HT1080 (cell line): Measurements from ENCODE around the gene TRIM44. TPM values are rescaled to one million over a fixed set of nuclear protein-coding genes. Genes with fewer than 3 reads are reported as not detected.

Source experiments
- DNase-seq: peaks from one replicate; pipeline ENCODE4 v3.0.0-alpha.2; 2015; ENCODE audit warnings: low read depth
- polyA plus RNA-seq, 2 experiments: library from polyadenylated mRNA; depleted of rRNA; stranded (reverse); fragments of >200 nt; gene quantifications; 2 replicates each; pipeline ENCODE4 v1.2.3, GENCODE V29; 2015
- total RNA-seq: library from RNA; depleted of rRNA; stranded (reverse); fragments of >200 nt; shearing (Covaris generic); gene quantifications from 2 replicates; pipeline ENCODE4 v1.2.3, GENCODE V29; 2014; rRNA removed

TRIM44 gene, protein sequence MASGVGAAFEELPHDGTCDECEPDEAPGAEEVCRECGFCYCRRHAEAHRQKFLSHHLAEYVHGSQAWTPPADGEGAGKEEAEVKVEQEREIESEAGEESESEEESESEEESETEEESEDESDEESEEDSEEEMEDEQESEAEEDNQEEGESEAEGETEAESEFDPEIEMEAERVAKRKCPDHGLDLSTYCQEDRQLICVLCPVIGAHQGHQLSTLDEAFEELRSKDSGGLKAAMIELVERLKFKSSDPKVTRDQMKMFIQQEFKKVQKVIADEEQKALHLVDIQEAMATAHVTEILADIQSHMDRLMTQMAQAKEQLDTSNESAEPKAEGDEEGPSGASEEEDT
- 32.7 and 47.0 TPM in 2 replicates for total RNA-seq
- polyA plus RNA-seq (2015; cell fraction: cytosol; rRNA removed), result 12.9 and 16.9 TPM in 2 replicates
- 15.3 and 19.4 TPM in 2 replicates for polyA plus RNA-seq (2015; cell fraction: nucleus; rRNA removed)

DNA sequence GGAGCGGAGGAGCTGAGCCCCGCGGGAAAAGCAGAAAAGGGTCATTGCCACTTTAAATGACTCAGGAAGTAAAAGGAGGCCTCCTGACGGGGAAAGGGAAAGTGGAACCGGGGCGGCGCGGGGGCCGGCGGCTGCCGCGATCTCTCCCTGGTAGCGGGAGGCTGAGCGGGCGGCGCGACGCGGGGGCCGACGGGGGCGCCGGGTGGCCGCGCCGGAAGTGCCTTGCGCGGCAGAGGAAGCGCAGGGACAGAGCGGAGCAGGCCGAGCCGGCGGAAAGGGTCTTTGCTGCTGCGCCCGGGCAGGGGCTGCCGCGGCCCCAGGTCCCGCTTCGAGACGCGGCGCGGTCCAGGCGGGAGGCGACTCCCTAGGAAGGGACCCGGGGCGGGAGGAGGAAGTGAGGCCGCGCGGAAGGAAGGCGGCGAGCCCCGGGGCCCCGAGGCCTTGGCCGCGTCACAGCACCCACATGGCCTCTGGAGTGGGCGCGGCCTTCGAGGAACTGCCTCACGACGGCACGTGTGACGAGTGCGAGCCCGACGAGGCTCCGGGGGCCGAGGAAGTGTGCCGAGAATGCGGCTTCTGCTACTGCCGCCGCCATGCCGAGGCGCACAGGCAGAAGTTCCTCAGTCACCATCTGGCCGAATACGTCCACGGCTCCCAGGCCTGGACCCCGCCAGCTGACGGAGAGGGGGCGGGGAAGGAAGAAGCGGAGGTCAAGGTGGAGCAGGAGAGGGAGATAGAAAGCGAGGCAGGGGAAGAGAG lies at the start of gene TRIM44:
Gene TRIM44 (plus strand): TSS at position 127 of the 759 bp plus-strand sequence. CDS start 337 bp downstream, at position 464.
- peak; percentile 81 for DNase-seq

DNA sequence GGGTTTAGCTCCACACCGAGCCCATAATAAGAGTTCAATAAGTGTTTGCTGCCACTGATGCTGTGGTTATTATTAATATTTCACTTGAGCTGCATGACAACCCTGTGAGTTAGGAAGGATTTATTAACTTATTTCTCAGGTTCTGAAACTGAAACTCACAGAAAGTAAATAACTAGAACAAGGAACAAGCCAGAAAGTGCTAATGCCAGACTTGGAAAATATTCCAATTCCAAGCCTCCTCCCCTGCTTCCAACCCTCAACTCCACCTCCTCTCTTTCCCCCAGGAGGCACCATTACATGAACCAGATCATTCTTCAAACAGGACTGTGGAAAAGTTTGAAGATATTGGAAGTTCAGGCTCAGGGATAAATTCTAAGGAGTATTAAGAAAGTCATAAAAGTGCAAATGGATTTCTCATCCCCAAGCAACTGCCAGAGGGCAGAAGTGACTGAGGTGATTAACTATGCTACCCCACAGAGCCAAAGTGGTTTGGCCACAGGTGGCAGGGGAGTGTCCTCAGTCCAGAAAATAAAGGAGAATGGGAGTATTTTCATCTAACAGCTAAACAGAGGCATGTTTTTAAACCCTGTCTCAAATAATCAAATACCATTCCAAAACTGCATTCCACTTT lies 47.5 kb upstream of the TRIM44 start:
- no peak for DNase-seq

DNA sequence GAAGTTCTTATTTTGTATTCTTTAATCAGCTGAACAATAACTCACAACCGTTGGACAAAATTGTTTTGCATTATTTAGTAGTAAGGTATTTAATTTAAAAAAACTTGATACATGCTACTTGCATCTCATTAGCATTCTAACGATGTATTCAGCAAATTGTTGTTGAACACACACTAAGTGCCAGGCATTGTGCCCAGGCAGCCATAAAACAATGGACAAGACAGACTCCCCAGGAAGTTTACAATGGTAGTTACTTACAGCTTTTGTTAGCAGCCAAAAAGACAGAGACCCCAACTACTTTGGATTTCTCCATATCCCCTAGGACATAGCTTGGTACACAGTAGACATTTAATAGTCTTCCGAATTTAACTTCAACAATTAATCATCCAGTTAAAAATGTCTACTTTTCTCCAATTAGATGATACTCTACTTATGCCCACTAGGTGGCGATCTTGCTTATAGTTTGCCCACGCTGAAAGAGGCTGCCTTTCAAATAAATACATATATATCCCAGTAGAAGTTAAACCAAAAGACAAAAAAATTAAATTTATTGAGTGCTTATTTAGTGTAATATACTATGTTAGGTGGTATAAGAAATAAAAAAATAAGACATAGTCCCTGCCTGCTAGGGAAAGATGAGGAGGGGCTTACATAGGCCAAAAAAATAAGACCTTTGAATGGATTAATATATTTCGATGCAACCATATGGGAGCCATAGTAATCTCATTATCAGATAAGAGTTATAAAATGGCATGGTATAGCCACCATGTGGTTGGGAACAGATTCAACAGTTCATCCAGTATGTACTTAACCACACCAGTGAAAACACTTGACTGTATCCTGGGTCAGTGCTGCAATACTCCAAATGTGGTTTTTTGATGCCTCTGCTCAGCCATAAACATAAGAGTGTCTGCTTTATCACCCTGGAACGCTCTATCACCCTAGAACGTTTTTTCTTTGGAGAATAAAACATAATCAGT lies 46.4 kb upstream of the TRIM44 start:
- peak; percentile 50 for DNase-seq

DNA sequence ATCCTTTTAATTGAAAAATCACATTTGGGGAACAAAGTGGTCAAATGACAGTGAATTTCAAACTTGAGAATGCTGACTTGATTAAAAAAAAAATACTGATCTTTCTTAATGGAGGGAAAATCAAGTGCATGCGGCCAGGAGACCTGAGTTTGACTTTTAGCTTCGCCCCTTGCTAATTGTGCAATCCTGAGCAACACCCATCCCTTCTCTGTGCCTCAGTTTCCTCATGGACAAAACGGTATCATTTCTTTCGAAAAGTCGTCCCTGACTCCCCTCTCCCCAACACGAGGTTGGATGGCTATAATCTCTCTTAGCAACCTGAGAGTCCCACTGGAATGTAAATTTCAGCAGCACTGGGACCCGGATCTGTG lies 45.3 kb upstream of the TRIM44 start:
- DNase-seq, result no peak

DNA sequence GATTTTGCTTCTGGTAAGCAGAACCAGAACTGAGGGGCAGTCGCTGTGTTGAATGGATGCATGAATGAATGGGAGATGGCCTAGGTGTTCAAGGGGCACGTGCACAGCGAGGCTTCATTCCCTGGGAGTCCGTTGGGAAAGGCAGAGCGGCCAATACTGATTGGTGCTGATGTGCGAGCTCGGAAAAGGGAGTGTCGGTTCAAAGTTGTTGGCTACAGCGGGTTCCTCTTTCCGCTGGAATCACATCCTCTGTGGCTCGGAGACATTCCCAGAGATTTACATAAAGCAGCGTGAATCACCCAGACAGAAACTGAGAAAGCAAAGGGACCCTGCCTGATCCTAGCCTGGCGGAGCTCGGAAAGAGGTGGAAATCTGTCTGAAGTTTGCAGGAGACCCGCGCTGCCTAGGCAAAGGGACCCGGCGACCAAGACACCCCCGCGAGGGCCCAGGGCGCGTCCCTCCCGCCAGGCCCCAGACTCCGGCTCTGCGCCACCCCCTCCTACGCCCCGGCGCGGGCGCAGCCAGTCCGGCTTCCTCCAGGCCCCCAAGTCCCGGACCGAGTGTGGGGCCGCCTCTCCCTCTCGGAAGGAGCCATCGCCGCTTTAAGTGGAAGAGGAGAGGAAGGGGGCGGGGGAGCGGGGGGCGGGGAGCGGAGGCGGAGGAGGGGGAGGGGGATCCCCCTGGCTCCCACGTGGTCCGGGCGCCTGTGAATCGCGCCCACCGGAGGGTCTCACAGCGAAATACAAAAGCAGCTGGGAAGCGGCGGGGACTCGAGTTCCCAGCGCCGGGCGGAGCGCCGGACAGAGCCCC lies 44.7 kb upstream of the TRIM44 start, which contains the start of gene FJX1:
Gene FJX1 (plus strand): TSS at position 774 of the 810 bp plus-strand sequence. CDS start 177 bp downstream, outside the sequence.
- DNase-seq, result peak; percentile 88

DNA sequence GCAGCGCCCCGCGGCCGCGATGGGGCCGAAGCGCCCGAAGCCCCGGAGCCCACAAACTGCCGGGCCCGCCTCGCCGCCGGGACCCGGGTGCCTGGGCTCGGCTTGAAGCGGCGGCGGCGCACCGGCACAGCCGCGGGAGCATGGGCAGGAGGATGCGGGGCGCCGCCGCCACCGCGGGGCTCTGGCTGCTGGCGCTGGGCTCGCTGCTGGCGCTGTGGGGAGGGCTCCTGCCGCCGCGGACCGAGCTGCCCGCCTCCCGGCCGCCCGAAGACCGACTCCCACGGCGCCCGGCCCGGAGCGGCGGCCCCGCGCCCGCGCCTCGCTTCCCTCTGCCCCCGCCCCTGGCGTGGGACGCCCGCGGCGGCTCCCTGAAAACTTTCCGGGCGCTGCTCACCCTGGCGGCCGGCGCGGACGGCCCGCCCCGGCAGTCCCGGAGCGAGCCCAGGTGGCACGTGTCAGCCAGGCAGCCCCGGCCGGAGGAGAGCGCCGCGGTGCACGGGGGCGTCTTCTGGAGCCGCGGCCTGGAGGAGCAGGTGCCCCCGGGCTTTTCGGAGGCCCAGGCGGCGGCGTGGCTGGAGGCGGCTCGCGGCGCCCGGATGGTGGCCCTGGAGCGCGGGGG lies 44.0 kb upstream of the TRIM44 start:
- DNase-seq, result no peak

DNA sequence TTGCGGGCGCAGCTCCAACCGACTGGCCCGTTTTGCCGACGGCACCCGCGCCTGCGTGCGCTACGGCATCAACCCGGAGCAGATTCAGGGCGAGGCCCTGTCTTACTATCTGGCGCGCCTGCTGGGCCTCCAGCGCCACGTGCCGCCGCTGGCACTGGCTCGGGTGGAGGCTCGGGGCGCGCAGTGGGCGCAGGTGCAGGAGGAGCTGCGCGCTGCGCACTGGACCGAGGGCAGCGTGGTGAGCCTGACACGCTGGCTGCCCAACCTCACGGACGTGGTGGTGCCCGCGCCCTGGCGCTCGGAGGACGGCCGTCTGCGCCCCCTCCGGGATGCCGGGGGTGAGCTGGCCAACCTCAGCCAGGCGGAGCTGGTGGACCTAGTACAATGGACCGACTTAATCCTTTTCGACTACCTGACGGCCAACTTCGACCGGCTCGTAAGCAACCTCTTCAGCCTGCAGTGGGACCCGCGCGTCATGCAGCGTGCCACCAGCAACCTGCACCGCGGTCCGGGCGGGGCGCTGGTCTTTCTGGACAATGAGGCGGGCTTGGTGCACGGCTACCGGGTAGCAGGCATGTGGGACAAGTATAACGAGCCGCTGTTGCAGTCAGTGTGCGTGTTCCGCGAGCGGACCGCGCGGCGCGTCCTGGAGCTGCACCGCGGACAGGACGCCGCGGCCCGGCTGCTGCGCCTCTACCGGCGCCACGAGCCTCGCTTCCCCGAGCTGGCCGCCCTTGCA lies 43.3 kb upstream of the TRIM44 start:
- no peak for DNase-seq

DNA sequence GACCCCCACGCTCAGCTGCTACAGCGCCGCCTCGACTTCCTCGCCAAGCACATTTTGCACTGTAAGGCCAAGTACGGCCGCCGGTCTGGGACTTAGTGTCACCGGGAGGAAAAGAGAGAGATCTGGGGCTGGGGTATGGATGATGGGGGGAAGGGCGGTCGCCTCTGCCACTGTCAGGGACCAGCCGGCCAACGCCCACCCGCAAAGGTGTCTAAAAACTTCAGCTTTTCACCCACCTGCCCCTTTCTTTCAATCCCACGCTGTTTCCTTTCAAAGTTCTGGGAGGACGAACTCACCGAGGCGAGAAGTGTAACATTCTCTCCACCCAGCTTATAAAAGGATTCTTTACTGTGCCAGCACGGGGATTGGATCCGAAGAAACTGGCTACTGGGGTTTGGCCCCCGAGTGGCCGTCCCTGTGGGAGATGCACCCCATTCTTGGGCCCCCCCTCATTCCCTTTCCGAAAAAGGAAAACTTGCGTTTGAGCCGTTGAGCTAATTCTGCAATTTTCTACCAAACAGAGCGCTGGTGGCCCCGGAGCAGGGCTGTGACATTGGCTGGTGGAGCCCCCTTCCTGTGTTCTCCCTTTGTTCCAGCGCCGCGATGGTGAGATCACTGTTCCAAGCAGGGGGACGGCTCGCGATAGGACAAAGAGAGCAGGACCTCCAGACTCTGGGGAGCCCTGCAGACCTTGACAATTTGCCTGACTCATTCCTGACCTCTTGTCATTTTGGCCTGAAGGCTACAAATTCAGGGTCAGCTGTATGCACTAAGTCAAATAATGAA lies 42.5 kb upstream of the TRIM44 start:
- DNase-seq, result no peak

DNA sequence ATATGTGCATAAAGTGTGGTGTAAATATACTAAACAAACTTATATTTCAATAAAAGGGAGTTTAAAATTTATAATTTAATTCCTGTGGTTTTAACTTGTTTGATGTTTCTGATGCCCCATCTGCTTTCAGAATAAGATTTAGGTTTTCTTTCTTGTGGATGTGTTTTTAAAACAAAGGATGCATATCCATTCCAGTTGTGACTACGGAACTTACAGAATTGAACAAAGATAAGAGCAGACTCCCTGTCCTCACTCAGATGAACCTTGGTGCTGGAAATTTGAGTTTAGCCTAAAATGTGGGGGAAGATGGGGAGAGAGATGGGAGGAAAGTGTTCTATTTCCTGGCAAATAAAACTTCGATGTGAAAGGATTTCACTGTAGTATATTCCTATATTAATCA lies 41.8 kb upstream of the TRIM44 start:
- DNase-seq, result no peak

DNA sequence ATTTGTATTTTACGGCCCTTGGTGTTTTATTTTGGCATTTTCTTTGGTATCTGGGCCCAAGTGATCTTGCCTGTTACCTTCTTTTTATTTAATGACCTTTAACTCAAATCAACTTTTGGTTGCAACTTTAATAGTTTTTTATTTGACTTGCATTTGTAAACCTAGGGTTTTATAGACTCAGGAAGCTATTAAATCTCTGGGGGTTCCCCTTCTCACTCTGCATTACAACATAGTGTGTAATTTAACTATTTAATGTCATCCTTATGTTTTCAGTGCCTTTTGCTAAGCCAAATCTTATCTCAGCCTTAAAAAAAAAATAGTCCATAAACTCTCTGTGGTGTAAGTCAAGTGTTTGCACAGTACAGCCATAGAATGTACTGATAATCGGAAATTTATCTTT lies 41.0 kb upstream of the TRIM44 start:
- no peak for DNase-seq

DNA sequence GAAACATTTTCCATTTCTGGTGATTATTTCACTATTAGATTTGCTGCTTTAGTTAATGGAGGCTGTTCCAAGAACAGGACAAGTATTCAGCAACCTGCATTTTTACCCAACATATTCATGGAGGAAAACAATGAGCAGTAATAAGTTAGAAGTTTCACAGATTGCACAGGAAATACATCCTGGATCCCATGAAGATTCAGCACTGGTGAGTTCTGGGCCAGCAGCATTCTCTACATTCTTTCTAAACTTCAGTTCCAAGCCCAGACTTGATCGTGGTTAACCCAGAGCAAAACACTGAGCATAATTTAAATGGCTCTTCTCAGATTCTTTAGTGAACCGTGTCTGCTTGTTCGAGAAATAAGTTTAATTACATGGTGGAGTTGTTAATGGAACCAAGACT lies 40.5 kb upstream of the TRIM44 start:
- DNase-seq, result peak; percentile 69

DNA sequence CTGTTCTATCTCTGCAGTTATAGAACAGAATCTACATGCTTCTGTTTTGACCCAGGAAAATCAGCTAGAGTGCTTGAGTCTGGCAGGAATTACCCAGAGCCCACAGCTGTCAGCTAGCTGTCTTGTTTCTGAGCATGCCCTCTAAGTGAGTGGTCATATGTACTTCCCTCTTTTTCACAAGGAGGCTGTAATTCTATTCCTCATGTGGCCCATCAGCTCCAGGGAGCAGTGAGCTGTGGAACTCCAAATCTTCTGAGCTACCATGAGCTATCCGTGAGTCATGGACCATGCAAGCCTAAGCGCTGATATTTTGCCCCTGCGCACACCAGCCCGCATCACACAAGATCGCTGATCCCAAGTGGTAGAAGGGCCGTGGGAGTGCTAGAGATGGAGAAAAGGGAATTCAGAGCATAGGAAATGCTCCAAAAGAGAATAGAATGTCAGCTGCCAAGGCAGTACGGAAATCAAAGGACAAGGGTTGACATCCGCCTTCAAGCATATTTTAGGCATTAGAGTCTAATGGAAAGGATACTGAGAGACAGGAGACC lies 38.9 kb upstream of the TRIM44 start:
- peak; percentile 51 for DNase-seq

DNA sequence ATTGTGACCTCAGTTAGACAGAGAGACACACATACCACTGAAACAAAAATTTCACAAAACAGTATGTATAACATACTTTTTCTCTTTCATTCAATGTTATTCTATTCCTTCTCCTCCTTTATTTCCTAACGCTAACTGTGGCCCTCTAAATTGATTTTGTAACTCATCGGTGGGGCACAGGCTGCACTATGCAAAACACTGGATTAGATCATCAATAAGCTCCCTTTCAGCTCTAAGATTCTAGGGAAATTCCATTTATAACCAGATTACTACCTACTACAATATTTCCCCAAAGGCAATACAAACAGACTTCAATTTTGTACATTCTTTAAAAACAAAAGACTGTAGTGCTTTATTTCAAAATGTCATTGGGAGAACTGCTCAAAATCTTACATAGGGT lies 38.3 kb upstream of the TRIM44 start:
- no peak for DNase-seq

DNA sequence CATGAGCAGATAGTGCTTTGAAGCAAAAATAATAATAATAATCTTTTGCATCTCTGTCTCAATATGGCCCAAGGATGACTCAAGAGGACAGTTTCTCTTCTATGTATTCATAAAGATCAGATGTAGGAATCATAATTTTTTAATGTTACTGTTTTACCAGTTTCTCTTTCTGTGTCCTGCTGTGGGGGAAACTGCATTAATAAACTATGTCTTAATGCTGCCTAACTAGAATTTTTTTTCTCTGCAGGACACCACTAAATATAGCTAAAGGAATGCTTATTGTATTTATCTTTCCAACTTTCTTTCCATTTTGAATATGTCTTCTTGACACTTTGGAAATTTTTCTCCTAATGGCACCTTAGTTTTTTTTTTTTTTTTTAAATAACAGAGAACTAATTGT lies 37.8 kb upstream of the TRIM44 start:
- DNase-seq, result no peak

DNA sequence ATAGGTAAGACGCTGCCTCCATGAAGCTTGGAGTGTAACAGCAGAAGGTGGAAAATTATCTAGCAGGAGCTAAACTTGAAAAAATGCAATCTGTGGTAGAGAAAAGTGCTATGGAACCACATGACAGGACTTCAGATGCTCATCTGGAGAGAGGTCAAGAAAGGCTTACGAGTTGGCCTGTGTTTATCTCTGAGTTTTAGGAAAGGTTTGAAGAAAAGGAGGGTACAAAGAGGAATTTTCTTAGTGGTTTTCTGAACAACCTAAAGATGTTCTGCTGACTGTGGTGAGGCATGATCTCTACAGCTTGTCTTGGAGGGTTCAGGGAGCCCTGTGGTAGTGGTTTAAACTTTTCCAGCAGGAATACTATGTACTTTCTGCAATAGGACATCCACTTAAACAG lies 36.1 kb upstream of the TRIM44 start:
- DNase-seq, result no peak

DNA sequence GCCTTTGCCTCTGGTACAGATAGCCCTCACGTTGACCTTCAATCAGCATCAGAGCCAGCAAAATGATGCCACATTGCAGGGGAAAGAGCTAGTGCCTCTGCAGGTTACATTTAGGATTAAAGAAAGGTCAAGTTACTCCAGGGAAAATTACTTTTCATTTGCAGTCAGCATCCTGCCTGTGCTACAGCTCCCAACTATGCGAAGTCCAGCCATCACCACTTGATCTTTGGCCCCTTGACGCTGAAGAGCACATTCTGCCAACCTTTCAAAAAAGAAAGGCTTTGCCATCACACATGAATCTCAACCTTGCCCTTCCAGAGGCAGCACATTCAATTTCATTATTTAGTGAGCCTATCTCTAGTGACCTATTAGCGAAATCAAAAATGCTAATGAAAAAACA lies 33.1 kb upstream of the TRIM44 start:
- no peak for DNase-seq

DNA sequence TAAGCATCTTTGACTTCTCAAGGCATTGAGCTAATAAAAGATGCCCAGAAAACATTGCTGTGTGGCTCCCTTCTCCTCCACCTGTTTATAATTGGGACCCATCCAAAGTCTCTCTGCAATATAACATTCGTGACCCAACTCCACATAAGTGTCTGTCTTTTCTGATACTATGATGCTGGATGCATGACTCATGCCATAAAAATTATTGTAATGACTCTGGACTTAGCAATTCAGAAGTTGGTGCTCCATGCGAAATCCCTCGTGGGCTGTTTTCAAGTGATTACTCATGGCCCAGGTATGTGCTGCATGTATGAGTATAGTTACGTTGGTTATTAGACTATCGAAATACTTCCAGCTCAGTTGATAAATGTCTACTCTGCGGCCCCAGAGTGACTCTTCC lies 32.7 kb upstream of the TRIM44 start:
- peak; percentile 98 for DNase-seq

DNA sequence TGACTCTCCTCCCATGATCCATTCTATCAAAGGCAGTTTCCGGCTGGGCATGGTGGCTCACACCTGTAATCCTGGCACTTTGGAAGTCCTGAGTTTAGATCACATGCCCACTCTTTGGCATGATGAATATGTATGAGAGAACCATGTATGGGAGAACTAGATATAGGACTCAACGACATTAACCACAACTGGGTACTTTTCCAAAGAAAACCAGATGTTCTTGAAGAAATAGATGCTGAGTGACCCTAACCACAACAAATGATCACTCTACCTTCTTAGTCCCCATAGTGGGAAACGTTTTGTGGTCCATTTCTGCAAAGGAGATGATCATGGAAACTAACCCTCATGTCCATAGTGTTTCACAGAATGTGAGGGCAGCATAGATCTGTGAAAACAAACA lies 30.7 kb upstream of the TRIM44 start:
- no peak for DNase-seq
